ENCODE data around the gene MAG. TPM values are rescaled to one million over a fixed set of nuclear protein-coding genes. Genes with fewer than 3 reads are reported as not detected.

The MAG gene, protein sequence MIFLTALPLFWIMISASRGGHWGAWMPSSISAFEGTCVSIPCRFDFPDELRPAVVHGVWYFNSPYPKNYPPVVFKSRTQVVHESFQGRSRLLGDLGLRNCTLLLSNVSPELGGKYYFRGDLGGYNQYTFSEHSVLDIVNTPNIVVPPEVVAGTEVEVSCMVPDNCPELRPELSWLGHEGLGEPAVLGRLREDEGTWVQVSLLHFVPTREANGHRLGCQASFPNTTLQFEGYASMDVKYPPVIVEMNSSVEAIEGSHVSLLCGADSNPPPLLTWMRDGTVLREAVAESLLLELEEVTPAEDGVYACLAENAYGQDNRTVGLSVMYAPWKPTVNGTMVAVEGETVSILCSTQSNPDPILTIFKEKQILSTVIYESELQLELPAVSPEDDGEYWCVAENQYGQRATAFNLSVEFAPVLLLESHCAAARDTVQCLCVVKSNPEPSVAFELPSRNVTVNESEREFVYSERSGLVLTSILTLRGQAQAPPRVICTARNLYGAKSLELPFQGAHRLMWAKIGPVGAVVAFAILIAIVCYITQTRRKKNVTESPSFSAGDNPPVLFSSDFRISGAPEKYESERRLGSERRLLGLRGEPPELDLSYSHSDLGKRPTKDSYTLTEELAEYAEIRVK
- total RNA-seq, result 0.09 and 0.36 TPM in 2 replicates

- intact Hi-C loops (cut with micrococcal nuclease), result no loop called here
These were observed at the start of gene MAG for GRCh38 chr19:35291916-35292315. TSS of gene MAG (plus strand) at chr19:35292161. CDS start at chr19:35295409, 3,248 bp downstream.

DNA sequence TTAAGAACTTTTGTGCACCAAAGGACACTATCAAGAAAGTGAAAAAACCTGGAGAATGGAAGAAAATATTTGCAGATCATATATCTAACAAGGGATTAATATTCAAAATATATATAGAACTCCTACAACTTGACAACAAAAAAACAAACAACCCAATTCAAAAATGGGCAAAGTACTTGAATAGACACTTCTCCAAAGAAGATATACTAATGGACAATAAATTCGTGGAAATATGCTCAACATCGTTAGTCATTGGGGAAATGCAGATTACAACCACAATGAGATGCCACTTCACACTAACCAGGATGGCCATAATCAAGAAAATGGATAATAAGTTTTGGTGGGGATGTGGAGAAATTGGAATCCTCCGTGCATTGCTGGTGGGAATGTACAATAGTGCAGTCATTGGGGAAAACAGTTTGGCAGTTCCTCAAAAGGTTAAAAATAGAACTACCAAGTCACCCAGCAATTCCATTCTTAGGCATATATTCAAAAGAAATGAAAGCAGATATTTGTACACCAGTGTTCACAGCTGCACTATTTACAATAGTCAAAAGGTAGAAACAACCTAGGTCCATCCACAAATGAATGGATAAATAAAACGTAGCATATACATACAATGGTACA, 45.4 kb upstream of the MAG start:
- intact Hi-C loops (cut with micrococcal nuclease), result no loop called here

DNA sequence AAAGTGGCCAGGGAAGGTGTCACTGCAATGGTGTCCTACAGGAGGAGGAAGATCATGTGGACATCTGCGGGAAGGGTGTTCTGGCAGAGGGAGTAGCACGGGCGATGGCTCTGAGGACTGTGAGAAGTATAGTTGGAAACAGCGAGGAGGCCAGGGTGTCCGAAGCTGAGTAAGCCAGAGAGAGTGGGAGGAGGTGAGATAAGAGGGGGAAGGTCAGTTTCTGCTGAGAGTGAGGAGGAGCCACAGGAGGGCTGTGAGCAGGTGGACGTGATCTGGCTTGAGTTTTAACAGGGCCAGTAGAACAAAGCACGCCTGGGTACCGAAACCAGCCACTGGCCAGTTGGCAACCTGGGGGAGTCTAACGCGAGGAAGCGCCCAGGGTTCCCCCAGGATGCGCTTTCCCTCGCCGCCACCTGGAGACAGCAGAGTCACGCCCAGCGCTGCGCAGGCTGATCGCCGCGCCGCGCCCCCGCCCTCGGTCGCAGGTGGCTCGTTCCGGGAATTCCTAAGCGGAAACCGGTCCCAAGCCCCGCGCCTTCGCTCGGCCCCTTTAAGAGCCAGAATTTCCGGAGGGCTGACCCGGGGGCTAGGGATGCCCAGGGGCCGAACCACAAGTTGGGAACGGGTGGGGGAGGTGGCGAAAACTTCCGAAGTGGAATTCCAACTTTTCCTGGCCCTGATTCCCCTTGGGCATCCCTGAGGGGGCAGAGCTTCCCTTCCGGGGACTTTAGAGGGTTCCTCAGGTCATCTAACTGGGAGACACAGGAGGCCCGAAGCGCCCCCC, 44.2 kb upstream of the MAG start:
- intact Hi-C loops (cut with micrococcal nuclease), result no loop called here

- intact Hi-C loops (cut with micrococcal nuclease), result no loop called here
These were observed 43.4 kb upstream of the MAG start, which contains the start of gene LSR for GRCh38 chr19:35248310-35249145. TSS of gene LSR (plus strand) at chr19:35249002. CDS start at chr19:35249023, 21 bp downstream.

- intact Hi-C loops (cut with micrococcal nuclease), result no loop called here
These were observed 42.7 kb upstream of the MAG start for GRCh38 chr19:35249146-35249847.

GRCh38 chr19:35249848-35250711, 41.9 kb upstream of the MAG start:
- intact Hi-C loops (cut with micrococcal nuclease), result no loop called here

DNA sequence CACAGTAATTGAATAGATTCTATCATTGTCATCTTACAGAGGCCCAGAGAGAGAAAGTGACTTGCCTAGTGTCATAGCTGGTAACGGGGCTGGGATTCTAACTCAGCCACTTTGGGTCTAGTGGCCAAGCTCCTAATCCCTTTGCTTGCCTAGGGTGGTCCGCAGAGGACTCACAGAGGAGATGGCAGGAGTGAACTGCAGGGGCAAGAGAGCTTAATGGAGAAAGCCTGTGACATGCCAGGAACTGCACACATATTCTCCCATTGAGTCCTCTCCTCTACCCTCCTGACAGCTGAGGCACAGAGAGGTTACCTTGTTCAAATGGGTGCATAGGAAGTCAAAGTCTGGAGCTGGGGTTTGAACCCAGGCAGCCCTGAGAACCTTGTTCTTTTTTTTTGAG, 40.5 kb upstream of the MAG start:
- intact Hi-C loops (cut with micrococcal nuclease), result no loop called here

GRCh38 chr19:35253316-35254286, 38.4 kb upstream of the MAG start:
- intact Hi-C loops (cut with micrococcal nuclease), result no loop called here

- intact Hi-C loops (cut with micrococcal nuclease), result no loop called here
These were observed 37.3 kb upstream of the MAG start for GRCh38 chr19:35254341-35255297.

DNA sequence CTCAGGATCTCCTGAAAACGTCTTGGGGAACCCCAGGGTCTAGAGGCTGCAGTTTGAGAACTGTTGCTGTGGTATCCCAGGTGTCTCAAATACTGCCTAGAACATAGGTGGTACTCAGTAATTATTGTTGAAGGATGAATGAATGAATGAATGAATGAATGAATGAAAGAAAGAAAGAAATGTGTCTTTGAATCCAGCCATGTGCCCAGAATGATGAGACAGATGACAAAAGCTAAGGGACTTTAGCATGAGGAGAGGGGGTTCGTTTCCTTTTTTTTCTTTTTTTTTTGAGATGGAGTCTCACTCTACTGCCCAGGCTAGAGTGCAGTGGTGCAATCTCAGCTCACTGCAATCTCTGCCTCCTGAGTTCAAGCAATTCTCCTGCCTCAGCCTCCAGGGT, 35.4 kb upstream of the MAG start:
- intact Hi-C loops (cut with micrococcal nuclease), result no loop called here

DNA sequence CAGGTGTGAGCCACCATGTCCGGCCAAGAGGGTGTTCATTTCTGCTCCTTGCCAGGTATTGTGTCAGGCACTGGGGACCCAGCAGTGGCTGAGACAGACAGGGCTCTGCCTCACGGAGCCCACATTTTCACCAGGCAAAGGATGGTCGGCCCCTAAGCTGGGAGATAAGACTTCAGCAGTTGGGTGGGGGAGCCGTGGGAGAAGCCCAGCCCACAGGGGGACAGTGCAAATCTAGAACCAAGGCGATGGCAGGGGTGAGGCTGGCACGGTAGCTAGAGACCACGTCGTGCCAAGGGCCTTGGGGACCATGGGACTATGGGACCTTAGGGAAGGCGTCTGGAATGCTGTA, 34.9 kb upstream of the MAG start:
- intact Hi-C loops (cut with micrococcal nuclease), result no loop called here

DNA sequence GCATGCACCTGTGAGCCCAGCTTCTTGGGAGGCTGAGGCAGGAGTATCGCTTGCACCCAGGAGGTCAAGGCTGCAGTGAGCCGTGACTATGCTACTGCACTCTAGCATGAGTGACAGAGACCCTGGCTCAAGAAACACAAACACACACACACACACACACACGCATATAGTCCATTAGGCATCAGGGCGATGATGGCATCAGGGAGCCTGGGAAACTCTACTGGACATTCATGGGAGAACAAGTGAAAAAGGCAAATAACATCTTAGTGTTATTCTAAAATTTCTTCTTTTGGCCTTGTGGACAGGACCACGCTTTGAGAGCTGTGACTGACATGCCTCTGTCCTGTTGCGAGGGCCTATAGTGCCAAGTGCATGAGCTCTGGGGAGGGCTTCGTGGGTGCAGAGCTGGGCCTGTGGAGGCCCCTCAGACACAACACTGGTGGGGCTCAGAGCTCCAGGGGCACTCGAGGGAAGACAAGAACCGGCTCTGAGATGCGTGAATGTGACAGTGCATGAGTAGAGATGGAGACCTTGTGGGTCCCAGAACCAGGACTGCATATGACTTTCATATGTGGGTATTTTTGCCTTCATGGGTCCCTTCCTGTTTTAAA, 31.2 kb upstream of the MAG start:
- intact Hi-C loops (cut with micrococcal nuclease), result no loop called here

DNA sequence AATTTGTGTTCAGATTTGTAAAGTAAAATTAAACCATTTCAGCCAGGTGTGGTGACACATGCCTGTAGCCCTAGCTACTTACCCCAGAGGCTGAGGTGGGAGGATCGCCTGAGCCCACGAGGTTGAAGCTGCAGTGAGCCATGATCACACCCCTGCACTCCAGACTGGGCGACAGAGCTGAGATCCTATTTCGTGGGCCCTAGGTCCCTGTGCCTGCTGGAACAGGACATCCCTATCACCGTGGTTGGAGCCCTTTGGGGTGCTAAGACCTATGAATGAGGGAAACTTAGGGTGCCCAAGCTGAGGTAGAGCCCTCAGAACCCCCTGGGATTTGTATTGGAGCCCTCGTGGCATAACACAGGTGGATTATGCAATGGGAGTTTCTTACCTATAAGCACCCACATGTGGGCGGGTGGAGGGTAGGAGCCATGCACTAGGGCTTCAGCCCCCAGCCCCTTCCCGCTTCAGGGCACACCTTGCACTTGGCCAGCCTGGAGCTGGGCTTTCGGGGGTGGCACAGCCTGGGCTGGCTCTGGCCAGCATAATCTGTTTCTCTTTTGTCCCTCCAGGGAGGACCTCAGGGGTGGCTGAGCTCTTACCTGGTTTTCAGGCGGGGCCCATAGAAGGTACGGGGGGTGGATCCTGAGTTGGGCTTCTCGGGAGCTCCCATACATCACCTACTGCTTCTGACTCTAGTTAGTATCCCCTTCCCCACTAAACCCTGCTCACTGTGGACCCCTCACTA, 30.4 kb upstream of the MAG start:
- intact Hi-C loops (cut with micrococcal nuclease), result no loop called here

DNA sequence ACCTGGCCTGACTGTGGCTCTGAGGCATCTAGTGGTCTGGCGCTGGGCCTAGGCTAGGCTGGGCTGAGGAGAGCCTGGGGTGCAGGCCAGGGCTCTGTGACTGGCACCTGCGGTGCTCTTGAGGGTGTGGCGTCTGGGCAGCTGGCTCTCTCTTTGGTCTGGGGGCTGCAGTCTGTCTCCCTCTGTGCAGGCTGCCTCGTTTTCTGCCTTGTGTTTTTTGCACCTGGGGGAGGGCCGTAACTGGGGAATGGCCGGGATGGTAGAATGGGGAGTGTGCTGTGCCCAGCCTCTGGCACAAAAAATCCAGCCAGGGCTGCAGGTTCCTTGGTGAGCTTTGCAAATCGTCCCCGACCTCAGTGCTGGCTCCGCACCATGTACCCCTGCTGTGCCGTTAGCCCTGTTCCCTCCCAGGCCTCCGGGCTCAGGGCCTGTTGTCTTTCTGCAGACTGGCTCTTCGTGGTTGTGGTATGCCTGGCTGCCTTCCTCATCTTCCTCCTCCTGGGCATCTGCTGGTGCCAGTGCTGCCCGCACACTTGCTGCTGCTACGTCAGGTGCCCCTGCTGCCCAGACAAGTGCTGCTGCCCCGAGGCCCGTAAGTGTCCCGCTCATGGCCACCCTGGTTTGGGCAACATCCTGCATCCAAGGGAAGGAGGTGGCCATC, 29.7 kb upstream of the MAG start:
- intact Hi-C loops (cut with micrococcal nuclease), result no loop called here

All from T-helper 2 cell treated with Interferon-gamma antibody and Interleukin-4, amounts not matched to agents 100 ng/mL and 5 ng/mL, for 36 hours (primary cell).